Activated gamma-delta T cell treated with anti-CD3 and anti-CD28 coated beads, Interleukin-2, amount 50 U/mL, for 16 hours (primary cell): ENCODE results near the gene ABAT.
"Not testable (repeated sequence)": the region's sequence is repeated elsewhere in the genome, so short reads cannot be mapped to it uniquely, and the experiment has no call there.

ENCODE experiments used
- DNase-seq: peaks from one replicate; pipeline ENCODE4 v3.0.0-alpha.2; 2020; ENCODE audit warnings: low read depth

ABAT gene

DNA sequence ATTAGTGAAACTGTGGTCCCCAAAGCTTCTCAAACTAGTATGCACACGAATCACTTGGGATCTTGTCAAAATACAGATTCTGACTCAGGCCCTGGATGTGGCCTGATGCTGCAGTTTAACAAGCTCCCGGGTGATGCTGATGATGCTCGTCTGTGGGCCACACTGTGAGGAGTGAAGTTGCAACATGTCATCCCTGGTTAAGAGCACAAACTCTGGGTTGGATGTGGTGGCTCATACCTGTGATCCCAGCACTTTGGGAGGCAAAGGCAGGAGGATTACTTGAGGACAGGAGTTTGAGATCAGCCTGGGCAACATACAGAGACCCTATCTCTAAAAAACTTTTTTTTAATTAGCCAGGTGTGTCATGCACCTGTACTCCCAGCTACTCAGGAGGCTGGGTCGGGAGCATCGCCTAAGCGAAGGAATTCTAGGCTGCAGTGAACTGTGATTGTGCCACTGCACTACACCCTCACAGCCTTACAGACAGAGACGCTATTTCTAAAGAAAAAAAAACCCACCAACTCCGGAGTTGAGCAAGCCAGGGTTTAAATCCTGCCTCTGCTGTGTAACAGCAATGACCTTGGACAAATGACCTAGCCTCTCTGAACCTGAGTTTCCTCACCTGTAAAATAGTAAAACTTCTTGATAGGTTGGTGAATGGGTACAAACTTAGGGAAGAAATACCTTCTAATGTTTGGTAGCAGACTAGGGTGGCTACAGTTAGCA lies 24.4 kb upstream of the ABAT start:
- no peak for DNase-seq

DNA sequence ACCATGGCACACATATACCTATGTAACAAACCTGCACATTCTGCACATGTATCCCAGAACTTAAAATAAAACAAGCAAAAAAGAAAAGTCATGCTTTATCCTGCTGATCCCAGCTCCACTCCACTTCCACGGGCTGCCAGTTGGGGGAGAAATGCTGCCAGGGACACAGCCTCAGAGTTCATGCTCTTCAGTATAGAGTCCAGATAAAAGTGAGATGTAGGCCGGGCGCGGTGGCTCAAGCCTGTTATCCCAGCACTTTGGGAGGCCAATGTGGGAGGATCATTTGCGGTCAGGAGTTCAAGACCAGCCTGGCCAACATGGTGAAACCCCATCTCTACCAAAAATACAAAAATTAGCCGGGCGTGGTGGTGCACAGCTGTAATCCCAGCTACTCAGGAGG lies 22.5 kb upstream of the ABAT start:
- DNase-seq: not testable (repeated sequence)

DNA sequence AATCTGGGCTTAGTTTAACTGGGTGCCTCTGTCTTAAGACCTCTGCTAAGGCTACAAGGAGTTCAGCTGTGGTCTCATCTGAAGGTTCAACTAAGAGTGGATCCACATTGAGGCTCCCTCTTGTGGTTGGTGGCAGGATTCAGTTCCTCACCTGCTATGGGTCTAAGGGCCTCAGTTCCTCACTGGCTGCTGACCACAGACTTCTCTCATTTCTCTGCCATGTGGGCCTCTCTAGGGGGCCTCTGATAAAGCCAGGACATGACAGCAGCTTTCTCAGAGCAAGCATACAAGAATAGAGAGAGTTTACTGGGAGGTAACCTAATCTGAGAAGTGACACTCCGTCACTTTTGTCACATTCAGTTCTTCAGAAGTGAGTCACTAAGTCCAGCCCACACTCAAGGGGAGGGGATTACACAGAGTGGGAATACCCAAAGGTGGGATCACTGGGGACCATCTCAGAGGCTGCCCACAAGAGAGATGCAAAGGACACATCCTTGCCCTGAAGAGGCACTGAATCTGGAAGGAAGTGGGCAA lies 19.2 kb upstream of the ABAT start:
- no peak for DNase-seq

DNA sequence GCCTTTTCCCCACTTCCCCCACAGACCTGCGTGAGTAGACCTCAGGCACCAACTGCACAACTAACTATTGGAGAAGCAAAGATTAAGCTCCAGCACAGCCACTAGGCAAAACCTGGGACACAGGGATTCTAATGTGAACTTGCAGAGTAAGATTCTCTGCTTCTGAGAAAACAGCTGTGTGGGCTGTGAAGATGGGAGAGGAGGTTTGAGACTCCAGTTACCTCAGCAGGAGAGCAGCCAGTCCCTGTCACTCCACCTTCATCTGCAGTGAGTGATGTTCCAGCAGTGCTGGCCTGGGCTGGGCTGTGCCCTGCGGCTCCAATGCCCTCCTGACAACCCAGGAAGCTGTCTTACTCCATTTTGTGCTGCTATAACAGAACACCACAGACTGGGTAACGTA lies 18.0 kb upstream of the ABAT start:
- no peak for DNase-seq

DNA sequence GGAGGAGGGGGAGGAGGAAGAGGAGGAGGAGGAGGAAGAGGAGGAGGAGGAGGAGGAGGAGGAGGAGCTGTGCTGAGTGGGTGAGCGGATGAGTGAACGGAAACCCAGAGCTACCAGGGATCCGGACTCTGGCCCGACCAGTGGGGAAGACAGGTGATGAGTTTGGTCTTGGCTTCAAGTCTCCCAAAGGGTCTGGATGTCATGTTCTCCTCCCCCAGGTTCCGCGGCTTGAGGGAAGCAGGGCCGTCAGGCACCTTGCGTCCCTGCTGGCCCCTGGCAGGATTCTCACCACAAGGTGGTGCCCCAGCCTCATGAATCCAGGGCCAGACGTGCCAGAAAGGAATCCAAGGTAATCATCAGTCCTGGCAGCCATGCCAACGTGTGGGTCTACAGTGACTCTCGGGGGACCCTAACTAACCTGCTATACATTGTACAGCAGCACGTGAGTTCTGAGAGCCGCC lies 13.5 kb upstream of the ABAT start:
- DNase-seq: no peak

DNA sequence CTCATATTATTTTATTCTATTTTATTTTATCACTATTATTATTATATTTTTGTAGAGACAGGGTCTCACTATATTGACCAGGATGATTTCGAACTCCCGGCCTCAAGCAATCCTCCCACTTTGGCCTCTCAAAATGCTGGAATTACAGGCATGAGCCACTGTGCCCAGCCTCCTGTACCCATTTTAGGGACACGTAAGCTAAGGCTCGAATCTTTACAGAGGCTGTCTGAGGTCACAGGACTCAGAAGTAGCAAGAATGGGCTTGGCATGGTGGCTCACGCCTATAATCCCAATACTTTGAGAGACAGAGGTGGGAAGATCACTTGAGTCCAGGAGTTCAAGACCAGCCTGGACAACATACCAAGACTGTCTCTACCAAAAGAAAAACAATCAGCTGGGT lies 12.7 kb upstream of the ABAT start:
- DNase-seq: no peak

DNA sequence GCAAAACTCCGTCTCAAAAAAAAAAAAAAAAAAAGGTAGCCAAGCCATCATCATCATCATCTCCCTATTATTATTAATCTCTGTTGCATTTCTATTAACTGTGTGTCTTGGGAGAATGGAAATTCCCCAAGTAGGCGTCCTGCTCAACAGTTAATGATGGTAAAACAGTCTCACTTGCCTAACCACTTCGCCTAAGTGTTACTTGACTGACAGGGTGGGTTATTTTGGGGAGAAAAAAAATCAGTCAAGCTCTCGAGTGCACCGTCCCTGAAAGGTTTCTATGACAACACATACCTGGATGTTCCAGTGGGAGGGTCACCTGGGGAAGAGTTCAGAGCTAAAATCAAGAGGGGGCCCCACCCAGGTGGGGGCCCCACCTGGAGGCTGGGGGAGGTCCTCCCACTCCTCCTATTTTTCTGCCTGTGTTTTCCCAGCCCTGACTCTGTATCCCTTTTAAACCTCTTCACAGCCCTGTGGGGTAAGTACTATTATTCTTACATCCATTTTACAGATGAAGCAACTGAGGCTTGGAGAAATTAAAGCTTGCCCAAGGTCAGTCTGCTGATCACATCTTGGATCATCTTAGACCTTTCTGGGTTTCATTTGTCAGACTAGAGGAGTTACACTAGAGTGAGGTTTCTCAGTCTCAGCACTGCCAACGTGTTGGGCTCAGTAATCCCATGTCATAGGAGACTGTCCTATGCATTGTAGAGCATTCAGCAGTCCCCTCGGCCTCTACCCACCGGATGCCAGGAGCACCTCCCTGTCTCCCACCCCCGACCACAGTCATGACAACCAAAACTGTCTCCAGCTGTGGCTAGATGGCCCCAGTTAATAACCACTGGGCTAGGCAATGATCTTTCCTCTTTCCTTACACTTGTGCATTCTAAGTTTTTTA lies 11.0 kb upstream of the ABAT start:
- no peak for DNase-seq

DNA sequence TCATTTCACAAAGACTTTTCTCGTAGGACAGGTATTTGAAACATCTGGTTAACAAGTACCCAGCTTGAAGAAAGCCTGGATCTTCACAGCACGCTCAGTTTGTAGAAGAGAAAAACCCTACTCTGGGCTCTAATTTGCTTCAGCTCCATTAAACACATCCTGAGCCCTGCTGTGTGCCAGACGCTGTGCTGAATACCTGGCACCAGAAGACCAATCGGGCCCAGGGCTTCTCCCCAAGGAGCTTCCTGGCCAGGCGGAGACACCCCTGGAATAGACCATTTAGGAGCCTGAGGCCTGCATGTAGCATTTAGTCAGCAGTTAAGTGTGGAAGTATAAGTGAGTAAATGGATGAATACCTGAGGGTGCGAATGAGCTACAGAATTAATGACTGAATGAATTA lies 8.9 kb upstream of the ABAT start:
- no peak for DNase-seq

DNA sequence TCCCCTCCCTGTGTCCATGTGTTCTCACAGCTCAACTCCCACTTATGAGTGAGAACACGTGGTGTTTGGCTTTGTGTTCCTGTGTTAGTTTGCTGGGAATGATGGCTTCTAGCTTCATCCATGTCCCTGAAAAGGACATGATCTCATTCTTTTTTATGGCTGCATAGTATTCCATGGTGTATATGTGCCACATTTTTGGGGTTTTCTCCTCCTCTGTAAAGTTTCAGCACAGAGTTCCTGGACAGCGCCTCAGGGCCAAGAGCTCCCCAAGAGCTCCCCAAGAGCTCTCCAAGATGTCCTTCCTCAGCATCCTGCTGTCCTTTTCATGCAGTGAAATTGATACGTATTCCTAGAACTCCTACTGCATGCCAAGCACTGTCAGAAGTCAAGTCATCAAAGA lies 6.9 kb upstream of the ABAT start:
- DNase-seq: no peak

DNA sequence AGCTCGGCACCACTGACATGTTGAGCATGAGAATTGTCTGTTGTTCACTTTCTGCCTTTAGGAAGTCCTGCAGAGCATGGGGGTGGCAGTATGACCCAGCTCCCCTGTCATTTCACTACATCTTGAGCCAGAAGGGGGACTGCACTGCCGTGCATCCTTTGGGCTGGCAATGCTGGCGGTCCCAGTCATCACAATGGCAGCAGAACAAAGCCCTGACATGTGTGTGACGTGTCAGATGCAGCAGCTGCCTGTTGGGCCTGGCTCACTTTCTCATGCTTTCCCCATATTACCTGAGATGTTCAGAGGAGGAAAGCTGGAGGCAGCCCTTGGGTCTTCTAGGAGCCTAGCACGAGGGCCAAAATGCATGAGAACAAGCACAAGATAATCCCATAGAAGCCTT lies 6.3 kb upstream of the ABAT start:
- no peak for DNase-seq

DNA sequence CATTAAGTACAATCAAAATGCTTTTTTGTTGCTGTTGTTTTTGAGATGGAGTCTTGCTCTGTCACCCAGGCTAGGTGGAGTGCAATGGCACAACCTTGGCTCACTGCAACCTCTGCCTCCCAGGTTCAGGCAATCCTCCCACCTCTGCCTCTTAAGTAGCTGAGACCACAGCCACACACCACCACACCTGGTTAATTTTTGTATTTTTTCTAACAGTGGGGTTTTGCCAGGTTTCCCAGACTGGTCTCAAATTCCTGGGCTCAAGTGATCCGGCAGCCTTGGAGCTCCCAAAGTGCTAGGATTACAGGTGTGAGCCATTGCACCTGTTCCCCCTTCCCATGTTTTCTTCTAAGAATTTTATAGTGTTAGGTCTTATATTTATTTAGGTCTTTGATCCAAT lies 4.9 kb upstream of the ABAT start:
- DNase-seq: no peak

DNA sequence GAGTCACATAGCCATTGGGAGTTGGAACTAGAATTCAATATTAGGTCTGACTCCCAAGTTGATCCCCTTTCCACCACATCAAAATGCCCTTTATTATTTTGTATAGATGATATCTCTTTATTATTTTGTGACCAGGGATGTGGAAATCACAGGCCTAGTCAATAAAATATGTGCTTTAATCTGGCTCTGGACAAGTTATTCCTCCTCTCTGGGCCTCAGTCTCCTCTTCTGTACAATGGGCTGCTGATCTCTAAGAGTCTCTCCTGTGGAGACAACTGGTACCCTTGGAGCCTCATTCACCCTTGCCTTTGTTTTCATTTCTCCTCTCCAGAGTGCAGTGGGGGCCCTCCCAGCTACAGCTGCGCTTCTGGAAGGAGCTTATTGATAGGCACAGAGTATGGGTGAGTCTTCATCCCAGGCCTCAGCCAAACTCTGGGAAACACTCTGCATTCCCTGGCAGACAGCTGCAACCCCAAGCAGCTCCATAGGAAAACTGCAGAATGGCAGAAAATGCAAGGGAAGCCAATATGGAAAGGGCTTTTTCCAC lies 4.3 kb upstream of the ABAT start:
- no peak for DNase-seq

DNA sequence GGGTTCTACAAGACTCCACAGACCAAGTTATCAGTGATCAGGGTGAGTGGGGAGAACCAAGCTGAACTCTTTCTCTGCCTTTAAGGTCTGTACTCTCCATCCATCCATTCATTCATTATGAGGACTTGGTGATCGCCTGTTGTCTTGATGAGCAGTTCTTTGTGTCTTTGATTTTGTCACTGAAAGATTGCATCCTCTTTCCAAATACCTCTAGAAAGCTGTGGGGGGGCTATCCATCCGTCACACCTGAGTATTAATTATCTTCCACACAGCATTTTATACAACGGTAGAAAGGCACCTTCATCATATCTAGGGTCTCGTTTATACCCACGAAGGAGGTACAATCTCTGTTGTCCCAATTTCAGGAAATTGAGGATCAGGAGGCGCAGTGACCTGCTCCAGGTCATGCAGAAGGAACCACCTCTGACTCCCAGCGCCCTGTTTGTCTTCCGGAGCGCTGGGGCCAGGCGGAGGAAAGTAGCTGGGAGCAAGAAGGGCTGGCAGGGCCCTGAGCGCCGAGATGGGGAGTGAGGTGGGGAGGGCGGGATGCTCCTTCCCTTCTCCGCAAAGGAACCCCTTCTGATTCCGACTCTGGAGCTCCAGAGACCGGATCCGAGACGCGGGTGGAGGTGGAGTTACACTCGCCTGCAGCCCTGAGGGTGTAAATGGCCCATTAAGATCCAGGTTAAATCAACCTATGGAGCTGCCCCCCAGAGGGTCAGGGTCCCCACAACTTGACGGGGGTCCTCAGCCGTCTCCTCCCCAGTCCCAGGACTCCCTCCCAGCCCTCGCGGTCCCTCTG lies 605 bp upstream of the ABAT start:
- DNase-seq: no peak

DNA sequence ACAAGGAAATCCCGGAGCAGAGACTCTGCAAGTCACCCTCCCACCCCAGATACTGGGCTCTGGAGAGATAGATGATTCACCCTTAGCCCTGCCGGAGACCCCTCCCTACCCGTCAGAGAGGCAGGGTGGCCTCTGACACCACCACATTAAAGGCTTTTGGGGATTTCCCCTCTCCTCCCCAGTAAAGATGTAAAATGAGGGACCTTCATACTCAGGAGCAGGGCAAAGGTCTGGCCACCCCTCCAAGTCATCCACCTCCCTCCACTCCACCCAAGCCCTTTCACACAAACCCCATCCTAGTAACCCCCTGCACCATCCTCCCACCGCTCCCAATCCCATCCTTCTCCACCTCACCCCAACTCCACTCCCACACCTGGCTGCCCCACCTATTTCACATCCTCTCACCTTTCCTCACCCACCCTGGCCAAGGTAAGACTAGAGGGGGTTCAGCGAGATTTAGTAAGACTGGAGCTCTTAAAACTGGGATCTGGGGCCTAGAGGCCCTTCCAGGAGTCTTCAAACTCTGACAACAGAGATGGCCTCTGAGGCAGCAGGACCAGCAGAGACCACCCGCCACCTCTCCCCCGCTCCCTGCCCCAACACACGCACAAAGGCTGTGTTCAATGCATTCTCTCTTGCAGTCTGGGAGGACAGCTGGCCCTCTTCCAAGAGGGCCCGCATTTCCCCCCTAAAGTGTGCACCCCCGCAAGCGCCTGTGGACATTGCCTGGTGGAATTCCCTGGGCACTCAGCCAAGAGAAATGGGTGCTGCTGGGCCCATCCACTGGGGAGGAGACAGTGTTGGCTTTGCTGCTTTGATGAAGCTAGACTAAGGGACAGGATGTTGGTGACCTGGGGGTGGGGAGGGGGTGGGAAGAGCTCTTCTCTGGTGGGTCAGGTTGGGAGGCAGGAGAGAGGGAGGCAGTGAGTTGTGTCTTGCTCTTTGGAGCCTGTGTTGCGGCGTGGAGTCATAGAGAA lies 1.1 kb downstream of the ABAT start:
- peak; percentile 44 for DNase-seq

DNA sequence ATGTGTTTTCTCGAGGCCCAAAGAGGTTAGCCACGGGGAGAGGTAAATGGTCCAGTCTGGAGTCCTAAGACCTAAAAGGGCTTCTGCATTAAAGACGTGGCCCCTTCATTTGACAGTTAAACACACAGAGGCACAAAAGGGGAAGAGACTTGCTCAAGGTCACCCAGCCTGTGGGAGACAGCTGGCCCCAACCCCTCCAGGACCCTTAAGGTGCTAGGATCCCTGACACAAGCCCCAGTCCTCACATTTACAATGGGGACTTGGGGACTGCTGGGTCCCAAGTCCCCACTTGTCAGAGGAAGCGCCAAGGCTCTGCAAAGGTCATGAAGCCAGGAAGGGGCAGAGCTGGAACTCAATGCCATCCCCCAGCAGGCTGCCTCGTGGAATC lies 1.7 kb downstream of the ABAT start:
- DNase-seq: no peak

DNA sequence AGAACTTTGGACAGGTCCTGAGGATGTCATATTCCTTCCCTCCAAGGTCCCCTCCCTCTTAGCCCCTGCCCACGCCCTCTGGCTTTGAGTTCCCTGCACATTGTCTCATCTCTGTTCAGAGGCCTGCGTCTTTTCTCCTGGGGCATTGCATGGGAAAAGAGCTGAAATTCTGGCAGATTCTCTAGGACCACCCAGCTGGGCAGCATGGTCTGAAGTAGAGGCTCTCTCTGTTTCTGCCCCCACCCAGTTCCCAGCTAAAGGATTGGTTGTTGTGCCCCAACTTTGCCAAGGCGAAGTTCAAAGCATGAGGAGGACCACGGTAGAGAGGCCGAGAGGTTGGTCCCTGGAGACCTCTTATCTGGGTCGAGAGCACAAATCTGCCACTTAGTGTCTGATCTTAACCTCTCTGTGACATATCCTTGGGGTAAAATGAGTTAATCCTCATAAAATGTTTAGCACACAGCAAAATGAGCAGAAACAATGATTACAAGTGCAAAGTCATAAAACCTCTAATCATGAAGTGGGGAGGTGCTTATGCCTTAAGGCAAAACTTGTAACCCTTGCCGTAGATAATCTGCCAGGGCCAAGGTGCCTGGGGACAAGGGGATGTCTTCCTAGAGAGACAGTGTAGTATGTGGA lies 2.4 kb downstream of the ABAT start:
- DNase-seq: no peak

DNA sequence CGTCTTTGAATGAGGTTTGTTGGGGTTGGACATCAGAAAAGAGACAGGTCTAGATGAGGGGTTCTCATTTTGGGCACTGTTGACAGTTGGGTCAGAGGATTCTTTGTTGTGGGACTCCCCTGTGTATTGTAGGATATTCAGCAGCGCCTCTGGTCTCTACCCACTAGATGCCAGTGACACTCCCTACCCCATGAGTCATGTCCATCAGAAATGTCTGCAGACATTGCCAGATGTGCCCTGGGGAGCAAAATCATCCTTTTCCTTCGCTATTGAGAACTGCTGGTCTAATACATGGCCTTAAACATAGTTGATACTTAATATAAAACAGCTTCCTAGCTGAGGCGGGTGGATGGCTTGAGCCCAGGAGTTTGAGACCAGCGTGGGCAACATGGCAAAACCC lies 3.1 kb downstream of the ABAT start:
- no peak for DNase-seq

DNA sequence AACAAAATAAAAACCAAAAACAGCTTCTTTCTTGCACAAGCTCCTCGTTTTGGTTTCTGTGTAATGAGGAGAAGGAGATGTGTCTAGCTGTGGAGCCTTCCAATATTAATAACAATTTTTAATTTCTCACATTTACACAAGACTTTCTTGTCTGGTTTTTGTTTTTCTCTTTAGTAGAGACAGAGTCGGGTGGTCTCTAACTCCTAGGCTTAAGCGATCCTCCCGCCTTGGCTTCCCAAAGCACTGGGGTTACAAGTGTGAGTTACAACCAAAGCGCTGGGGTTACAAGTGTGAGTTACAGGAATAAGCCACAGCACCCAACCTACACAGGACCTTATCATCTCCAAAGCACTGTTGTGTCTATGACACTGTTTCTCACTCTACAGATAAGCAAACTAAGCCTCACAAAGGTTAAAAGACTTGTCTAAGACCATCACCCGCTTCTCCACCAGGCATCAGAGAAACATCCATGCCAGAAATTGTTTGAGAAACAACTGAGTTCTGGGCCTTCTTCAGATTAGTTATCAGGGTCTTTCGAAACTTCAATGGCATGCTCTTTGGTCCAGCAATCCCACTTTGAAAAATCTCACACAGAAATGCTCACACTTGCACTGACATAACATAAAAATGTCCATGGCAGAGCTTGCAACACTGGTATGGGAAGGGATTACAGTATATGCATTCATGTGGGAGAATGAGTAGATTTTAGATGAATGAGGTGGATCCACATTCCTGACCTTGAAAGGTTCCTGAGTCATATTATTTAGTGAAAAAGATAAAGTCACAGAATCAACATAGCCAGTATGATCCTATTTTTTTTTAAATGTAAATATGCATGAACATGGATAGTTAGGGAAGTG lies 3.9 kb downstream of the ABAT start:
- DNase-seq: no peak

DNA sequence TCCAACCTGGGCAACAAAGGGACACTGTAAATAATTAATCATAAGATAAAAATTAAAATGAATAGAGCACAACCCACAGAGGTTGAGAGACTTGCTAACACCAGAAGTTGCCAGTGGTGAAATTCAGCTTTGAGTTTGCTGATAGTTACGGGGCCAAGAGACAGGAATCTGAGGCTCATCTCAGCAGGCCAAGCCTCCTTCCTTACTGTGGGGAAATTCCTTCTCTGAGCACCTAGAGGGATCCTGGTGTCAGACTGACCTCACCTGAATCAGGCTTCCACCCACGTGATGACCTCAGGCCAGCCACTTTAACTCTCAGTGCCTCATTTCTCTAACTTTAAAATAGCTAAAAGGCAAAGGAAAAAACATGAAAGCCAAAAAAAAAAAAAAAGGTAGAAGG lies 4.7 kb downstream of the ABAT start:
- DNase-seq: no peak
